Ishikawa (cell line): ENCODE data around the gene MALRD1.

Experiments used
- CEBPB ChIP-seq: IDR thresholded peaks from 2 replicates; pipeline ENCODE4 v1.6.1; 2012
- CREB1 ChIP-seq: IDR thresholded peaks from 2 replicates; pipeline ENCODE4 v1.6.1; 2012; ENCODE audit warnings: low read depth
- EGR1 ChIP-seq: IDR thresholded peaks from 2 replicates; pipeline ENCODE4 v1.6.1; 2012
- EP300 ChIP-seq: IDR thresholded peaks from 2 replicates; pipeline ENCODE4 v1.6.1; 2012; ENCODE audit warnings: borderline replicate concordance
- FOXM1 ChIP-seq: IDR thresholded peaks from 2 replicates; pipeline ENCODE4 v1.6.1; 2012; ENCODE audit warnings: low read depth, borderline replicate concordance
- MAX ChIP-seq: IDR thresholded peaks from 2 replicates; pipeline ENCODE4 v1.6.1; 2012
- NFIC ChIP-seq: IDR thresholded peaks from 2 replicates; pipeline ENCODE4 v1.6.1; 2012
- RAD21 ChIP-seq: IDR thresholded peaks from 2 replicates; pipeline ENCODE4 v1.6.1; 2012; ENCODE audit warnings: low read depth
- REST ChIP-seq: IDR thresholded peaks from 2 replicates; pipeline ENCODE4 v1.6.1; 2012; ENCODE audit warnings: low read depth, mild to moderate bottlenecking
- TAF1 ChIP-seq: IDR thresholded peaks from 2 replicates; pipeline ENCODE4 v1.6.1; 2012; ENCODE audit warnings: low read depth, mild to moderate bottlenecking
- TCF12 ChIP-seq: IDR thresholded peaks from 2 replicates; pipeline ENCODE4 v1.6.1; 2012; ENCODE audit warnings: low read depth
- TEAD4 ChIP-seq: IDR thresholded peaks from 2 replicates; pipeline ENCODE4 v1.6.1; 2012
- USF1 ChIP-seq: IDR thresholded peaks from 2 replicates; pipeline ENCODE4 v1.6.1; 2012
- YY1 ChIP-seq: IDR thresholded peaks from 2 replicates; pipeline ENCODE4 v1.6.1; 2012; ENCODE audit warnings: low read depth
- ZBTB7A ChIP-seq: IDR thresholded peaks from 2 replicates; pipeline ENCODE4 v1.6.1; 2012; ENCODE audit warnings: low read depth

Gene MALRD1

GRCh38 chr10:19531324-19531723, 482.7 kb downstream of the MALRD1 start:
- no peak for TF ChIP-seq REST

GRCh38 chr10:19532411-19532810, 483.8 kb downstream of the MALRD1 start:
- TF ChIP-seq EP300 (no peak), CEBPB (no peak), RAD21 (no peak)

GRCh38 chr10:19541299-19541698, 492.7 kb downstream of the MALRD1 start:
- TF ChIP-seq EP300 (no peak), CREB1 (no peak), USF1 (no peak), NFIC (no peak), TAF1 (no peak), MAX (no peak)

GRCh38 chr10:19546224-19546623, 497.6 kb downstream of the MALRD1 start:
- TF ChIP-seq TAF1 (no peak), CREB1 (no peak), TCF12 (no peak), ZBTB7A (no peak), EGR1 (no peak), CEBPB (no peak), NFIC (no peak), RAD21 (no peak), TEAD4 (no peak), YY1 (no peak), FOXM1 (no peak), EP300 (no peak), MAX (no peak), REST (no peak), USF1 (no peak)

- no peak for TF ChIP-seq EP300
- no peak for TF ChIP-seq USF1
- TF ChIP-seq ZBTB7A: no peak
- TF ChIP-seq CEBPB: no peak
- TF ChIP-seq RAD21: no peak
- TF ChIP-seq CREB1: no peak
- no peak for TF ChIP-seq NFIC
- TF ChIP-seq TEAD4: no peak
- TF ChIP-seq EGR1: no peak
- no peak for TF ChIP-seq TAF1
- no peak for TF ChIP-seq TCF12
- no peak for TF ChIP-seq FOXM1
- TF ChIP-seq YY1: no peak
- TF ChIP-seq MAX: no peak
- TF ChIP-seq REST: no peak
Observed at GRCh38 chr10:19549503-19549902, 500.9 kb downstream of the MALRD1 start.
